Activated T-cell treated with anti-CD3 and anti-CD28 coated beads, Interleukin-2, amount 50 U/mL, for 72 hours (primary cell): ENCODE results near the gene BMP8B. TPM values are rescaled to one million over a fixed set of nuclear protein-coding genes. Genes with fewer than 3 reads are reported as not detected.

Source experiments
- total RNA-seq, 2 donors: library from RNA; stranded (reverse); gene quantifications; one replicate each; pipeline ENCODE4 v1.2.3, GENCODE V29; 2022

BMP8B gene
- total RNA-seq, 2 donors from 2014 or later = 0.69 to 1.5 TPM

Other genes with a start within 250 kb of the BMP8B start
- gene PABPC4, start 212.1 kb downstream of the BMP8B start, total RNA-seq = 100 to 1,000 TPM; 333 to 424 TPM
- gene HEYL, start 149.2 kb downstream of the BMP8B start, total RNA-seq = under 1 TPM; 0.32 to 0.89 TPM
- under 1 TPM in 1 of 2 donors, not detected in 1; 0.29 TPM for gene NT5C1A, start 116.8 kb downstream of the BMP8B start, total RNA-seq
- under 1 TPM; 0.35 to 0.86 TPM for gene HPCAL4, start 97.4 kb downstream of the BMP8B start, total RNA-seq
- 10 to 100 TPM; 47.3 to 54.6 TPM for gene PPIE, start 50.0 kb downstream of the BMP8B start, total RNA-seq
- gene OXCT2, start 17.5 kb downstream of the BMP8B start, total RNA-seq = 1 to 10 TPM; 2.9 TPM
- 10 to 100 TPM; 20.5 to 22.6 TPM for gene TRIT1, start 94.6 kb upstream of the BMP8B start, total RNA-seq
- gene MYCL, start 113.1 kb upstream of the BMP8B start, total RNA-seq = under 1 TPM; 0.30 to 0.70 TPM
- 1 to 10 TPM; 7.2 to 9.5 TPM for gene MFSD2A, start 166.3 kb upstream of the BMP8B start, total RNA-seq